ENCODE data around the gene FBP2. TPM values are rescaled to one million over a fixed set of nuclear protein-coding genes. Genes with fewer than 3 reads are reported as not detected.

FBP2 gene
- total and polyA plus RNA-seq, 10 of the 15 experiments (the other 5 are each of a cell fraction or from before 2014, with no cell fraction given) = 0.07 to 1.1 (median 0.12) TPM; not detected in 6

- CTCF ChIA-PET = interaction anchor here (1.6 kb wide), 1 partner anchor 43 kb away, joined by 6 read pairs; no protein-coding TSS in a partner anchor
- H3K9ac ChIP-seq (ENCODE audit: control insufficient read depth, insufficient read depth, low read length) = no peak overlapping the region
- no peaks in the 10 kb centered on the region for H3K36me3 ChIP-seq (ENCODE audit: control insufficient read depth in 2 of 2, insufficient read depth in 2 of 2, low read length in 1 of 2)
- no peaks in the 10 kb centered on the region for H3K9me3 ChIP-seq (replicated peaks; ENCODE audit: control insufficient read depth, insufficient read depth, low read length)
- H3K4me3 ChIP-seq = no peak overlapping the region
- H2AFZ ChIP-seq (ENCODE audit: control insufficient read depth, low read depth, low read length) = no peak overlapping the region
- no peak for DNase-seq (ENCODE audit: low read depth, low spot score)
- TF ChIP-seq, protein P1, sequence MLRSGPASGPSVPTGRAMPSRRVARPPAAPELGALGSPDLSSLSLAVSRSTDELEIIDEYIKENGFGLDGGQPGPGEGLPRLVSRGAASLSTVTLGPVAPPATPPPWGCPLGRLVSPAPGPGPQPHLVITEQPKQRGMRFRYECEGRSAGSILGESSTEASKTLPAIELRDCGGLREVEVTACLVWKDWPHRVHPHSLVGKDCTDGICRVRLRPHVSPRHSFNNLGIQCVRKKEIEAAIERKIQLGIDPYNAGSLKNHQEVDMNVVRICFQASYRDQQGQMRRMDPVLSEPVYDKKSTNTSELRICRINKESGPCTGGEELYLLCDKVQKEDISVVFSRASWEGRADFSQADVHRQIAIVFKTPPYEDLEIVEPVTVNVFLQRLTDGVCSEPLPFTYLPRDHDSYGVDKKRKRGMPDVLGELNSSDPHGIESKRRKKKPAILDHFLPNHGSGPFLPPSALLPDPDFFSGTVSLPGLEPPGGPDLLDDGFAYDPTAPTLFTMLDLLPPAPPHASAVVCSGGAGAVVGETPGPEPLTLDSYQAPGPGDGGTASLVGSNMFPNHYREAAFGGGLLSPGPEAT (IDR thresholded peaks at IDR 0.05; ENCODE audit: low read depth) = no peak
- TF ChIP-seq IKZF2 (IDR thresholded peaks at IDR 0.05) (no peak), TCF7 (IDR thresholded peaks at IDR 0.05; ENCODE audit: borderline replicate concordance) (no peak), ZNF24 (IDR thresholded peaks at IDR 0.05) (no peak), ZNF274 (IDR thresholded peaks at IDR 0.05; ENCODE audit: insufficient read depth, insufficient read length) (no peak)
- WGBS (ENCODE audit: insufficient coverage, insufficient replicate concordance, low lambda C conversion rate, missing lambda C conversion rate) = 24% methylated on average over 10 of the region's 12 CpGs
- H3K27ac ChIP-seq (ENCODE audit: control insufficient read depth, insufficient read depth) = no peak overlapping the region
- no peak overlapping the region for H3K4me2 ChIP-seq (ENCODE audit: control insufficient read depth, insufficient read depth)
- no peaks in the 10 kb centered on the region for H3K4me1 ChIP-seq (ENCODE audit: control insufficient read depth, insufficient read depth, low read length)
- FAIRE-seq = no peak
- POLR2A ChIA-PET = no interaction called here
- no peak for ATAC-seq
- H4K20me1 ChIP-seq (ENCODE audit: control insufficient read depth, insufficient read depth) = no peaks in the 10 kb centered on the region
- in situ Hi-C loops (cut with MboI) = no loop called here
- no TSS peak for BruUV-seq (replicated peaks)
- no peaks in the 10 kb centered on the region for H3K79me2 ChIP-seq (ENCODE audit: control insufficient read depth, insufficient read depth, low read length)
- SMC1A ChIA-PET (ENCODE audit: uncharacterized antibody, unreplicated experiment) = no interaction called here
- peaks cover 2 to 3% of the 10 kb centered on the region in 2 experiments; a peak in 2 of 4 replicates for H3K27me3 ChIP-seq (replicated peaks in 1 of 2; ENCODE audit: control insufficient read depth in 2 of 2, insufficient read depth in 2 of 2, low read length in 1 of 2)
- intact Hi-C loops (cut with micrococcal nuclease; ENCODE audit: unreplicated experiment) = no loop called here
- RAD21 ChIA-PET (ENCODE audit: unreplicated experiment) = no interaction called here
Observed at GRCh38 chr9:94625835-94626234, 32.2 kb upstream of the FBP2 start.

GRCh38 chr9:94624629-94625028 lies 31.0 kb upstream of the FBP2 start:
- no TSS peak for BruUV-seq (replicated peaks)
- no peak overlapping the region for H3K27ac ChIP-seq (ENCODE audit: control insufficient read depth, insufficient read depth)
- no peaks in the 10 kb centered on the region for H4K20me1 ChIP-seq (ENCODE audit: control insufficient read depth, insufficient read depth)
- no peak for DNase-seq (ENCODE audit: low read depth, low spot score)
- no peaks in the 10 kb centered on the region for H3K79me2 ChIP-seq (ENCODE audit: control insufficient read depth, insufficient read depth, low read length)
- ChIA-PET CTCF (interaction anchor here (1.8 kb wide), 1 partner anchor 70 kb away, joined by 7 read pairs; the partner anchor contains the start of gene PCAT7), SMC1A (ENCODE audit: uncharacterized antibody, unreplicated experiment) (no interaction called here), RAD21 (ENCODE audit: unreplicated experiment) (no interaction called here), POLR2A (no interaction called here)
- in situ Hi-C loops (cut with MboI) (no loop called here), intact Hi-C loops (cut with micrococcal nuclease; ENCODE audit: unreplicated experiment) (loop anchor here (5.0 kb wide), 1 partner anchor 72 kb away; no protein-coding TSS in a partner anchor)
- FAIRE-seq = no peak
- H3K36me3 ChIP-seq (ENCODE audit: control insufficient read depth in 2 of 2, insufficient read depth in 2 of 2, low read length in 1 of 2) = no peaks in the 10 kb centered on the region
- no peak overlapping the region for H3K4me2 ChIP-seq (ENCODE audit: control insufficient read depth, insufficient read depth)
- H3K9ac ChIP-seq (ENCODE audit: control insufficient read depth, insufficient read depth, low read length) = no peak overlapping the region
- H3K9me3 ChIP-seq (replicated peaks; ENCODE audit: control insufficient read depth, insufficient read depth, low read length) = no peaks in the 10 kb centered on the region
- H3K4me3 ChIP-seq = no peak overlapping the region
- WGBS (ENCODE audit: insufficient coverage, insufficient replicate concordance, low lambda C conversion rate, missing lambda C conversion rate) = 71% methylated on average over 4 of the region's 4 CpGs
- H3K4me1 ChIP-seq (ENCODE audit: control insufficient read depth, insufficient read depth, low read length) = no peaks in the 10 kb centered on the region
- no peak for ATAC-seq
- H3K27me3 ChIP-seq (replicated peaks in 1 of 2; ENCODE audit: control insufficient read depth in 2 of 2, insufficient read depth in 2 of 2, low read length in 1 of 2) = peaks cover 0 to 2% of the 10 kb centered on the region in 2 experiments; a peak in 1 of 4 replicates
- H2AFZ ChIP-seq (ENCODE audit: control insufficient read depth, low read depth, low read length) = no peak overlapping the region
- TF ChIP-seq NFYA (IDR thresholded peaks at IDR 0.05; ENCODE audit: borderline replicate concordance, low read depth, low read length) = no peak
- no peak for TF ChIP-seq CEBPB (IDR thresholded peaks at IDR 0.05; ENCODE audit: borderline replicate concordance in 1 of 2, low read depth in 2 of 2, low read length in 2 of 2)
- TF ChIP-seq IRF4 (IDR thresholded peaks at IDR 0.05; ENCODE audit: low read depth, low read length) = no peak
- TF ChIP-seq PRDM15 (CRISPR knock-in tag; IDR thresholded peaks at IDR 0.05) = no peak
- no peak for TF ChIP-seq NBN (IDR thresholded peaks at IDR 0.05)
- TF ChIP-seq JUND (IDR thresholded peaks at IDR 0.05; ENCODE audit: low read depth, low read length) = no peak
- TF ChIP-seq CHD1 (IDR thresholded peaks at IDR 0.05; ENCODE audit: low read depth, low read length) = no peak
- no peak for TF ChIP-seq PAX8 (IDR thresholded peaks at IDR 0.05)
- TF ChIP-seq, protein P2, sequence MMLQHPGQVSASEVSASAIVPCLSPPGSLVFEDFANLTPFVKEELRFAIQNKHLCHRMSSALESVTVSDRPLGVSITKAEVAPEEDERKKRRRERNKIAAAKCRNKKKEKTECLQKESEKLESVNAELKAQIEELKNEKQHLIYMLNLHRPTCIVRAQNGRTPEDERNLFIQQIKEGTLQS (IDR thresholded peaks at IDR 0.05; ENCODE audit: borderline replicate concordance, extremely low read depth, low read depth, low read length) = no peak
